Body of pancreas (tissue), 4 donors: ENCODE data around the gene CCL4. TPM values are rescaled to one million over a fixed set of nuclear protein-coding genes. Genes with fewer than 3 reads are reported as not detected.

Experiments
- ATAC-seq: fragments of 150-250 bp; one replicate; pipeline ENCODE4 v1.9.1; 2016
- DNase-seq, 4 donors: peaks; one replicate each; pipeline ENCODE4 v3.0.0-alpha.2; 2019
- H3K27ac ChIP-seq, 4 donors: fragments of 200-600 bp; sonication (generic); 1 replicate in 3 of 4; 2 replicates in 1 of 4; pipeline versions ENCODE4 v1.5.1 to v1.6.1; 2016 to 2019; ENCODE audit warnings: mild to moderate bottlenecking in 1 of 4, mixed read lengths in 1 of 4, moderate library complexity in 1 of 4
- H3K27me3 ChIP-seq, 2 donors: fragments of 200-600 bp; sonication (generic); one replicate each; pipeline ENCODE4 v1.6.0; 2016; ENCODE audit warnings: mild to moderate bottlenecking in 1 of 2
- H3K36me3 ChIP-seq, 2 donors: fragments of 200-600 bp; sonication (generic); replicated peaks in 1 of 2; 2 replicates each; pipeline ENCODE4 v1.5.1; 2016; ENCODE audit warnings: low read depth in 2 of 2; ENCODE audit not compliant: insufficient read depth in 1 of 2
- H3K4me1 ChIP-seq: fragments of 200-600 bp; sonication (generic); one replicate; pipeline ENCODE4 v1.6.0; 2016
- H3K4me3 ChIP-seq, 2 donors: fragments of 200-600 bp; sonication (generic); 1 replicate in 1 of 2; 2 replicates in 1 of 2; pipeline ENCODE4 v1.5.1; 2016 to 2019
- H3K9me3 ChIP-seq, 3 donors: fragments of 200-600 bp; sonication (generic); 1 replicate in 2 of 3; 2 replicates in 1 of 3; pipeline ENCODE4 v1.5.1; 2016
- CTCF ChIP-seq, 7 experiments: fragments of 450-650 bp in 4 of 7; fragments of 200-600 bp in 3 of 7; sonication (generic) in 3 of 7; IDR thresholded peaks; one replicate each; pipeline ENCODE4 v1.5.1; 2016 to 2019; ENCODE audit warnings: antibody characterized with exemption in 7 of 7
- POLR2A ChIP-seq, 3 donors: fragments of 450-650 bp; IDR thresholded peaks; one replicate each; pipeline ENCODE4 v1.6.1; 2016; ENCODE audit warnings: antibody characterized with exemption in 3 of 3, mild to moderate bottlenecking in 2 of 3
- WGBS, 2 donors: methylation state at CpG; one replicate each; pipeline ENCODE4 v1.1.5; 2017; 5-methylcytosine and 5-hydroxymethylcytosine counted together
- intact Hi-C: fragments of 100-400 bp; cut with DNase I; formaldehyde crosslinking; loops from one replicate; pipeline ENCODE4 v1.15.1; 2023
- total RNA-seq, 2 donors: library from RNA; depleted of rRNA; stranded (reverse); fragments of >200 nt; gene quantifications; one replicate each; pipeline ENCODE4 v1.1.0, GENCODE V29; 2016

The CCL4 gene
- total RNA-seq, 2 donors from 2014 or later: not detected

- no peaks in the 10 kb centered on the region for H3K27me3 ChIP-seq
- H3K4me3 ChIP-seq: no peak overlapping the region
- H3K9me3 ChIP-seq: no peaks in the 10 kb centered on the region
- no peaks in the 10 kb centered on the region for H3K36me3 ChIP-seq
- no peak overlapping the region for H3K27ac ChIP-seq
- H3K4me1 ChIP-seq: no peaks in the 10 kb centered on the region
- 72 to 86% methylated on average over 1 of the region's 1 CpG for WGBS, 2 donors
- intact Hi-C loops: no loop called here
- DNase-seq (no peak), ATAC-seq (no peak)
- no peak for TF ChIP-seq POLR2A (IDR thresholded peaks at IDR 0.05)
- no peak for TF ChIP-seq CTCF (IDR thresholded peaks at IDR 0.05)
Observed at GRCh38 chr17:36136439-36136838, 32.8 kb downstream of the CCL4 start.

- TF ChIP-seq POLR2A (IDR thresholded peaks at IDR 0.05) (no peak), CTCF (IDR thresholded peaks at IDR 0.05) (no peak)
- H3K27ac ChIP-seq: no peak overlapping the region
- no peaks in the 10 kb centered on the region for H3K27me3 ChIP-seq
- intact Hi-C loops: no loop called here
- H3K4me1 ChIP-seq: no peaks in the 10 kb centered on the region
- H3K4me3 ChIP-seq: no peak overlapping the region
- no peaks in the 10 kb centered on the region for H3K36me3 ChIP-seq
- ATAC-seq (no peak), DNase-seq (no peak)
- H3K9me3 ChIP-seq: no peaks in the 10 kb centered on the region
Observed at GRCh38 chr17:36142235-36142634, 38.6 kb downstream of the CCL4 start.

GRCh38 chr17:36142806-36143205 lies 39.2 kb downstream of the CCL4 start:
- Histone ChIP-seq H3K36me3 (no peaks in the 10 kb centered on the region), H3K4me3 (no peak overlapping the region), H3K9me3 (no peaks in the 10 kb centered on the region), H3K27me3 (no peaks in the 10 kb centered on the region), H3K4me1 (no peaks in the 10 kb centered on the region), H3K27ac (no peak overlapping the region)
- 82 to 89% methylated on average over 8 of the region's 8 CpGs for WGBS, 2 donors
- DNase-seq (no peak), ATAC-seq (no peak)
- intact Hi-C loops: no loop called here
- TF ChIP-seq POLR2A (IDR thresholded peaks at IDR 0.05) (no peak), CTCF (IDR thresholded peaks at IDR 0.05) (no peak)

- 83 to 91% methylated on average over 2 of the region's 2 CpGs for WGBS, 2 donors
- H3K27ac ChIP-seq: no peak overlapping the region
- ATAC-seq (no peak), DNase-seq (no peak)
- TF ChIP-seq POLR2A (IDR thresholded peaks at IDR 0.05) (no peak), CTCF (IDR thresholded peaks at IDR 0.05) (no peak)
- no peaks in the 10 kb centered on the region for H3K9me3 ChIP-seq
- no peaks in the 10 kb centered on the region for H3K36me3 ChIP-seq
- H3K4me1 ChIP-seq: no peaks in the 10 kb centered on the region
- H3K4me3 ChIP-seq: no peak overlapping the region
- H3K27me3 ChIP-seq: no peaks in the 10 kb centered on the region
- intact Hi-C loops: no loop called here
Observed at GRCh38 chr17:36144014-36144413, 40.4 kb downstream of the CCL4 start.

GRCh38 chr17:36144981-36145729 lies 41.5 kb downstream of the CCL4 start:
- TF ChIP-seq POLR2A (IDR thresholded peaks at IDR 0.05): no peak
- no peak for TF ChIP-seq CTCF (IDR thresholded peaks at IDR 0.05)
- intact Hi-C loops: loop anchor here (5.0 kb wide), 1 partner anchor 178 kb away; no protein-coding TSS in a partner anchor
- 60 to 78% methylated on average over 5 of the region's 5 CpGs for WGBS, 2 donors
- DNase-seq (no peak), ATAC-seq (no peak)
- no peak overlapping the region for H3K4me3 ChIP-seq
- no peaks in the 10 kb centered on the region for H3K27me3 ChIP-seq
- no peaks in the 10 kb centered on the region for H3K9me3 ChIP-seq
- H3K36me3 ChIP-seq: no peaks in the 10 kb centered on the region
- no peaks in the 10 kb centered on the region for H3K4me1 ChIP-seq
- H3K27ac ChIP-seq: no peak overlapping the region
